ENCODE results near the gene NCOA3.

The NCOA3 gene

GRCh38 chr20:47666304-47666703 lies 164.6 kb downstream of the NCOA3 start:
- Histone ChIP-seq H3K79me2 (ENCODE audit: insufficient read depth, low read length) (no peaks in the 10 kb centered on the region), H3K4me3 (ENCODE audit: low read depth, low read length, poor library complexity, severe bottlenecking) (no peak overlapping the region), H3K36me3 (ENCODE audit: insufficient read depth, low read length) (peaks cover 35% of the 10 kb centered on the region), H3K27ac (ENCODE audit: low read depth, low read length, poor library complexity, severe bottlenecking) (no peak overlapping the region), H3F3A (ENCODE audit: insufficient read depth, low read length) (0 out of 2 replicates have a peak, but pooled peaks cover 2% of the 10 kb centered on the region), H2AFZ (ENCODE audit: low read length) (no peak overlapping the region), H3K9me3 (ENCODE audit: low read length) (no peaks in the 10 kb centered on the region), H3K27me3 (ENCODE audit: insufficient read depth, low read length) (no peaks in the 10 kb centered on the region), H4K20me1 (ENCODE audit: insufficient read depth, low read length) (no peaks in the 10 kb centered on the region), H3K4me2 (ENCODE audit: low read length) (no peak overlapping the region), H3K9ac (ENCODE audit: low read length) (no peak overlapping the region), H3K9me2 (ENCODE audit: low read depth, low read length) (no peaks in the 10 kb centered on the region), H3K4me1 (ENCODE audit: insufficient read depth, low read length, severe bottlenecking) (peaks cover 40% of the 10 kb centered on the region)
- no peak for TF ChIP-seq CTCF (IDR thresholded peaks at IDR 0.05; ENCODE audit: low read length)
- TF ChIP-seq EZH2 (IDR thresholded peaks at IDR 0.05; ENCODE audit: borderline replicate concordance, low read length) = no peak

GRCh38 chr20:47667086-47667485 lies 165.4 kb downstream of the NCOA3 start:
- H3F3A ChIP-seq (ENCODE audit: insufficient read depth, low read length) = 0 out of 2 replicates have a peak, but pooled peaks cover 2% of the 10 kb centered on the region
- H3K9me2 ChIP-seq (ENCODE audit: low read depth, low read length) = no peaks in the 10 kb centered on the region
- H3K4me3 ChIP-seq (ENCODE audit: low read depth, low read length, poor library complexity, severe bottlenecking) = no peak overlapping the region
- H3K27ac ChIP-seq (ENCODE audit: low read depth, low read length, poor library complexity, severe bottlenecking) = no peak overlapping the region
- H4K20me1 ChIP-seq (ENCODE audit: insufficient read depth, low read length) = no peaks in the 10 kb centered on the region
- no peak overlapping the region for H3K9ac ChIP-seq (ENCODE audit: low read length)
- H3K9me3 ChIP-seq (ENCODE audit: low read length) = no peaks in the 10 kb centered on the region
- peaks cover 40% of the 10 kb centered on the region for H3K4me1 ChIP-seq (ENCODE audit: insufficient read depth, low read length, severe bottlenecking)
- no peaks in the 10 kb centered on the region for H3K79me2 ChIP-seq (ENCODE audit: insufficient read depth, low read length)
- no peaks in the 10 kb centered on the region for H3K27me3 ChIP-seq (ENCODE audit: insufficient read depth, low read length)
- TF ChIP-seq CTCF (IDR thresholded peaks at IDR 0.05; ENCODE audit: low read length) = no peak
- no peak for TF ChIP-seq EZH2 (IDR thresholded peaks at IDR 0.05; ENCODE audit: borderline replicate concordance, low read length)
- H2AFZ ChIP-seq (ENCODE audit: low read length) = no peak overlapping the region
- peaks cover 27% of the 10 kb centered on the region for H3K36me3 ChIP-seq (ENCODE audit: insufficient read depth, low read length)
- H3K4me2 ChIP-seq (ENCODE audit: low read length) = no peak overlapping the region

GRCh38 chr20:47667531-47668312 lies 166.0 kb downstream of the NCOA3 start:
- H3K9me2 ChIP-seq (ENCODE audit: low read depth, low read length) = no peaks in the 10 kb centered on the region
- no peak overlapping the region for H2AFZ ChIP-seq (ENCODE audit: low read length)
- no peak overlapping the region for H3K4me2 ChIP-seq (ENCODE audit: low read length)
- H3K79me2 ChIP-seq (ENCODE audit: insufficient read depth, low read length) = no peaks in the 10 kb centered on the region
- H3K9ac ChIP-seq (ENCODE audit: low read length) = no peak overlapping the region
- peaks cover 21% of the 10 kb centered on the region for H3K36me3 ChIP-seq (ENCODE audit: insufficient read depth, low read length)
- peaks cover 40% of the 10 kb centered on the region for H3K4me1 ChIP-seq (ENCODE audit: insufficient read depth, low read length, severe bottlenecking)
- TF ChIP-seq EZH2 (IDR thresholded peaks at IDR 0.05; ENCODE audit: borderline replicate concordance, low read length) (no peak), CTCF (IDR thresholded peaks at IDR 0.05; ENCODE audit: low read length) (no peak)
- H3K27ac ChIP-seq (ENCODE audit: low read depth, low read length, poor library complexity, severe bottlenecking) = no peak overlapping the region
- no peak overlapping the region for H3K4me3 ChIP-seq (ENCODE audit: low read depth, low read length, poor library complexity, severe bottlenecking)
- H3F3A ChIP-seq (ENCODE audit: insufficient read depth, low read length) = no peaks in the 10 kb centered on the region
- H4K20me1 ChIP-seq (ENCODE audit: insufficient read depth, low read length) = no peaks in the 10 kb centered on the region
- H3K9me3 ChIP-seq (ENCODE audit: low read length) = no peaks in the 10 kb centered on the region
- no peaks in the 10 kb centered on the region for H3K27me3 ChIP-seq (ENCODE audit: insufficient read depth, low read length)

Data from OCI-LY1 (cell line).